Mucosa of gallbladder (tissue), 1 donor: ENCODE measurements around the gene WWOX. TPM values are rescaled to one million over a fixed set of nuclear protein-coding genes. Genes with fewer than 3 reads are reported as not detected.

Experiments
- DNase-seq: peaks from one replicate; pipeline ENCODE4 v3.0.0-alpha.2; 2020; ENCODE audit warnings: low spot score
- total RNA-seq: library from RNA; stranded (reverse); gene quantifications from one replicate; pipeline ENCODE4 v1.2.1, GENCODE V29; 2021
- donor health status: DM: no; HTN: no; CAD: no.

The WWOX gene
- total RNA-seq, 1 donor from 2014 or later: 28.2 TPM

- DNase-seq: no peak
Observed at GRCh38 chr16:78650339-78651074, 551.1 kb downstream of the WWOX start.

DNA sequence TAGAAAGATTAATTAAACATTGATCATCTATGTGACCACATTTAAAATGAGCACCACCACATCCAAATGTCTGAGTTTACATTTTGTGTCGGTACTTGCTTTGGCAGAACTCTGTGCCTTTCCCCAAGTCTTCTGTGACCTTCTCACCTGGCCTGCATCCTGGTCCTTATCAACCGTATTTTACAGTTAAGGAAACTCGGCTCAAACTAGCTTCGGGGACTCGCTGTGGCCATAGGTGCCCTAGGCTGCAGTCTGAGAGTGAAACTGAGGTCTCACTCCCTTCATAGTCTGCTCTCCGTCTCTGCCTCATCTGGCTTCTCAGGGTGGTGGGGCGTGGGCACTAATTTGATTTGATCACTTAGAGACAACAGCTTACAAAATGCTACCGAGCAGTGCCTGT, 555.5 kb downstream of the WWOX start:
- no peak for DNase-seq

DNA sequence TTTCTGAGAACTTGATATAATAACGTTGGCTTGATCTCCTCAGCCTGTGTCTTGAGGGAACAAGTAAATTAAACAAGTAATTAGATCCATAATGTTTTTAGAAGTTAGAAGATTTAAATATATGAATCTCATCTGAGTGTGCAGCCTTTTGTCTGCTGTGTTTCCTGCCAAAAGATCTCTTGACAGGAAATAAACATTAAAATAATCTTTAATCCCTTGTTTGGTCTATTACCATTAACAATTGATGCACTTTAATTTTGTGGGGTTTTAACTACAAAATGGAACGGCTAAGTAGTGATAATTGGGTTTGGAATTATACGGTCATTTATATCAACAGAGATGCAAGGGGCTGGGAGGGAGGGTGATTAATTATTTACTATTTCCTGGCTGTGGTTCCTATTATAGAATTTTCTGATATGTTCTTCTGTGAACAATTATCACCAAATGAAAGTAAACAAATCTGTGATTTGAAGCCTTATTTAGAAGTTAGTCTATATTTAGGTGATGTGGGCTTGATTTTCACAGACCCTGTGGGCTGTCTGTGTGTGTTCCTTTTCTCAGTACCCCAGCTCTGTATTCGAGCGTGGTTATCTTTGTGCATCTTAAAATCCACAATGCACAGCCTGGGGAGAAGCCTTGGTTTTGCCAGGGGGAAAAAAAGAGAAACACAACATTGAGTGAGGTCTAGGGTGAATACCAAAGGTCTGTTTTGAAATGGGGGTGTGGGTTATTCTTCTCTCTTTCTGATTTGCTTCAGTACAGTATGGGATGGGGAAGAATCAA, 556.1 kb downstream of the WWOX start:
- DNase-seq: no peak

- DNase-seq: no peak
Observed at GRCh38 chr16:78656887-78657286, 557.4 kb downstream of the WWOX start.

GRCh38 chr16:78659216-78659615, 559.8 kb downstream of the WWOX start:
- DNase-seq: no peak

GRCh38 chr16:78659668-78660217, 560.3 kb downstream of the WWOX start:
- DNase-seq: no peak

- DNase-seq: no peak
Observed at GRCh38 chr16:78660795-78661194, 561.3 kb downstream of the WWOX start.

GRCh38 chr16:78663690-78664089, 564.2 kb downstream of the WWOX start:
- no peak for DNase-seq

GRCh38 chr16:78664811-78665772, 565.6 kb downstream of the WWOX start:
- DNase-seq: no peak

GRCh38 chr16:78666318-78666717, 566.9 kb downstream of the WWOX start:
- DNase-seq: no peak

GRCh38 chr16:78667675-78668074, 568.2 kb downstream of the WWOX start:
- DNase-seq: no peak

DNA sequence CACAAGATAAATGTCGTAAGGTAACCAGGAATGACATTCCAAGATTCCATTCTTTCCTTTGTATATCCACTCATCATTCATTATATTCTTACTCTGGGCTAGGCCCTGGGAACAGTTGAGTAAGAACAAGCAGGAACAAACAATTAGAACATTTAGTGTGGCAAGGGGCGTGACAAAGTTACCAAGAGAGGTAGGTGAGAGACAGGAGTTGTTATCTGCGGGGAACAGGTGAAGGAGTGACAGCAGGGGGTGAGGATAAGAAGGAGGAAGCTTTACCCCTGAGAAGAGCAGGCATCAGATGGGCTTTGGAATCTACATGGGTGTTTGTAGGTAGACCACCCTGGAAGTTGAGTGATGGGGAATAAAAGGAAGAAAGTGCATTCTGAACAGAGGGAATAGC, 568.9 kb downstream of the WWOX start:
- no peak for DNase-seq

DNA sequence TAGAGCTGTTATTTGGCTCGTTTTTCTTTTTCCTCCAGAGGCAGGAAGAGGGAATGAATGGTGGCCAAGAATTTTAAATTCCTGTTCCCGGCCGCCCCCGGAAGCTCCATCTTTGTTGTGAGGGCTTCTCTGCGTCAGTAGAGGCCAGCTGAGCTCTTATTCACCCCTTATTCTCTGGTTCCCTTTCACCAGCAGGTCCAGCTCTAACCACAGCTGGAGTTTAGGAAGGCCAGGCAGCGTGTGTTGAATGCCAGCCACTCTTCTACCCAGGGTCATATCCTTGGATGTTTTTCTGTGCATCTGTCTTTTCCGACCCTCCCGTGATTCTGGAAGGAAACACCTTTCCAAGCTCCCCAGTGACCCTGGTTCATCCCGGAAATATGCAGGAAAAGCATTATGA, 570.5 kb downstream of the WWOX start:
- DNase-seq: peak; percentile 30

DNA sequence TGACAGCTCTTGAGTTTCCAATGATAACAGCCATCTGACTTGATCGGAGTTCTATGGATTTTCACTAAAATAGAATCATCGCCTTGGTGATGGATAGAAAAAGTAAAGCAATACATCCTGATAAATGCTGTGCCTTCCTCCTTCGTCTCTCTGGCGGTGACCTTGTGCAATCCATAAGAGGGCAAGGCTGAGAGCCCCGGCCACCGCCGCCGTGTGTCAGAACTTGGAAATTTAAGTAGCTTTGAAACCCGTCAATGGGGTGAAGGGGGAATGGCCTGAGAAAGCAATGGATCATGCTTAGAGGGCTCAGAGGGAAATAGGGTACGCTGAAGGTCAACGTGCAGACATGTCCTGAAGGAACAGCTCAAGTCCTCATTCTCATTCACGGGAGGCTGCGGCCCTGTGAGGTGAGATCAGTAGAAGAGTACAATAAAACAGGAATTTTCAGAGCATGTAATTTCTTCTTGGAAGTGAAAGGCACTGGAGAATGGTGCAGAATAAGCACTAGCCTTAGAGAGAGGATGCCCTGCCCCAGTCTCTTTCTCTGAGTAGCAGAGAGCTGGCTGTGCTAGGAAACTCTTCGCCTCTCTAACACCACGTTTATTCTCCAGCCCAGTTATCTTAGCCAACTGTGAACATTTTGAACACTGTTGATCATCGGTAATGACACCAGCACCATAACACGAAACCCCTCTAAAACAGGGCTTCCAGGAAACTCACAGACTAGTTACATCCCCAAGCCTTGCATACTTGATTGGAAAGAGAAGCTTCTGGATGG, 573.5 kb downstream of the WWOX start:
- no peak for DNase-seq

GRCh38 chr16:78673884-78674283, 574.4 kb downstream of the WWOX start:
- no peak for DNase-seq

DNA sequence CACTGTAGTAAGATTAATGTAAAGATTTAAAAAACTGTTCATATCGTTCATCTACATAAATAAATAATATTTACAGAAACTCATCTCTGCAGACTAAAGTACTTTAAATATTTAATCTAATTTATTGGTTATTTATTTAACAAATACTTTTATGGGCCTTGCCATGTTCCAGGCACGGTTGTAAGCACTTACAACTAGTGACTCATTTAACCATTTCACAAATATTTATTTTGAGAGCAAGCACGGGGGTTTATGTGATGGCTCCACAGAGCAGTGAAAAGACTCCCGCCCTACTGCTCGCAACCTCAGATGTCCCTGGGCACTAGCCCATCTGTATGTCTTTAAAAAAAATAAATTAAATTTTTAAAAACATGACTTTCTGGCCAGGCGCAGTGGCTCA, 575.9 kb downstream of the WWOX start:
- DNase-seq: no peak

- DNase-seq: no peak
Observed at GRCh38 chr16:78675951-78676792, 576.7 kb downstream of the WWOX start.

- no peak for DNase-seq
Observed at GRCh38 chr16:78677181-78677731, 577.8 kb downstream of the WWOX start.

GRCh38 chr16:78679546-78679945, 580.1 kb downstream of the WWOX start:
- no peak for DNase-seq

GRCh38 chr16:78681743-78682142, 582.3 kb downstream of the WWOX start:
- DNase-seq: no peak
